DND-41 (cell line): ENCODE results near the gene GPC3.

Experiments
- ATAC-seq: fragments of 200-7000 bp; cut with Tn5 transposase; 3 replicates; pipeline ENCODE4 v1.9.1; 2021; ENCODE audit warnings: low read depth; ENCODE audit not compliant: insufficient read depth
- DNase-seq: peaks from one replicate; pipeline ENCODE4 v3.0.0-alpha.2; 2020
- H2AFZ ChIP-seq: 2 replicates; pipeline ENCODE4 v1.6.0; 2012; ENCODE audit warnings: low read depth, low read length
- H3K27ac ChIP-seq: 2 replicates; pipeline ENCODE4 v1.5.1; 2012; ENCODE audit warnings: low read length, inconsistent platforms
- H3K27me3 ChIP-seq: fragments of 200-600 bp; sonication (generic); 2 replicates; pipeline ENCODE4 v1.6.0; 2012; ENCODE audit warnings: low read length, mild to moderate bottlenecking, inconsistent platforms; ENCODE audit not compliant: insufficient read depth, poor library complexity
- H3K36me3 ChIP-seq: 2 replicates; pipeline ENCODE4 v1.5.1; 2012; ENCODE audit warnings: low read length, inconsistent platforms; ENCODE audit not compliant: insufficient read depth
- H3K4me1 ChIP-seq: 2 replicates; pipeline ENCODE4 v1.5.1; 2012; ENCODE audit warnings: mild to moderate bottlenecking, low read length; ENCODE audit not compliant: insufficient read depth
- H3K4me2 ChIP-seq: 2 replicates; pipeline ENCODE4 v1.6.0; 2012; ENCODE audit warnings: mild to moderate bottlenecking, moderate library complexity, low read length, inconsistent platforms; ENCODE audit not compliant: insufficient read depth
- H3K4me3 ChIP-seq, 2 experiments: fragments of 200-600 bp in 1 of 2; shearing (Covaris generic) in 1 of 2; 2 replicates each; pipeline ENCODE4 v1.5.1; 2012 to 2016; ENCODE audit warnings: inconsistent platforms in 2 of 2, low read length in 2 of 2, mild to moderate bottlenecking in 2 of 2, low read depth in 1 of 2, moderate library complexity in 1 of 2
- H3K79me2 ChIP-seq: 2 replicates; pipeline ENCODE4 v1.6.0; 2012; ENCODE audit warnings: low read length, inconsistent platforms; ENCODE audit not compliant: insufficient read depth
- H3K9ac ChIP-seq: 2 replicates; pipeline ENCODE4 v1.6.0; 2012; ENCODE audit warnings: low read depth, mild to moderate bottlenecking, inconsistent platforms, low read length, moderate library complexity
- H3K9me3 ChIP-seq: 2 replicates; pipeline ENCODE4 v1.5.1; 2012; ENCODE audit warnings: low read length, moderate library complexity, mild to moderate bottlenecking, inconsistent platforms; ENCODE audit not compliant: insufficient read depth, severe bottlenecking
- H4K20me1 ChIP-seq: 2 replicates; pipeline ENCODE4 v1.6.0; 2012; ENCODE audit warnings: low read length; ENCODE audit not compliant: insufficient read depth
- EZH2 ChIP-seq: IDR thresholded peaks from 3 replicates; pipeline ENCODE4 v1.6.1; 2012; ENCODE audit warnings: borderline replicate concordance, low read depth, mild to moderate bottlenecking, moderate library complexity, low read length, inconsistent platforms; ENCODE audit not compliant: severe bottlenecking
- TF ChIP-seq, protein P1 (sequence below): IDR thresholded peaks from 2 replicates; pipeline ENCODE4 v1.5.1; 2012; ENCODE audit warnings: borderline replicate concordance, low read length, moderate library complexity, mild to moderate bottlenecking; ENCODE audit not compliant: poor library complexity, severe bottlenecking; ENCODE audit errors: extremely low read depth

Gene GPC3

GRCh38 chrX:133586443-133586842, 399.0 kb downstream of the GPC3 start:
- Histone ChIP-seq H3K9me3 (no peaks in the 10 kb centered on the region), H4K20me1 (no peaks in the 10 kb centered on the region), H3K4me2 (no peak overlapping the region)

DNA sequence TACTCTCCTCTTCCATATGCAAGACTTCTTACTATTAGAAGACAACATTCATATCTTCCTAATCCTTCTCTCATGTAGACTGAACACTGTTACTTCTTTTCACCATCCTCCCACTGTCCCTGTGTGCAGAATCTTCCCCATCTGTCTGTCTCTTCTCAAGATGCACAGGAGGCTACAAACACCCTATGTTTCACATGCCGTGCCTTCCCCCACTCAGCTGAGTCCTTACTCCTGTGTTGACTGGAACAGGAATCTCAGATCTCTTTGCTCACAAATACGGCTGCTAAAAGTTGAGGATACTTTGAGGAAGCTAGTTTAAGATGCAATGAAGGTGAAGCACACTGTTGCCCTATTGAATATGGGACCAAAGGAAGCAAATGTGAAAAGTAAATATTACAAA, 401.6 kb downstream of the GPC3 start:
- Histone ChIP-seq H4K20me1 (no peaks in the 10 kb centered on the region), H3K36me3 (no peaks in the 10 kb centered on the region), H3K4me2 (no peak overlapping the region), H3K9ac (no peak overlapping the region), H3K79me2 (no peaks in the 10 kb centered on the region), H3K27ac (no peak overlapping the region), H2AFZ (no peak overlapping the region), H3K4me3 (no peak overlapping the region), H3K4me1 (no peaks in the 10 kb centered on the region), H3K9me3 (no peaks in the 10 kb centered on the region), H3K27me3 (no peaks in the 10 kb centered on the region)
- TF ChIP-seq, protein P1, sequence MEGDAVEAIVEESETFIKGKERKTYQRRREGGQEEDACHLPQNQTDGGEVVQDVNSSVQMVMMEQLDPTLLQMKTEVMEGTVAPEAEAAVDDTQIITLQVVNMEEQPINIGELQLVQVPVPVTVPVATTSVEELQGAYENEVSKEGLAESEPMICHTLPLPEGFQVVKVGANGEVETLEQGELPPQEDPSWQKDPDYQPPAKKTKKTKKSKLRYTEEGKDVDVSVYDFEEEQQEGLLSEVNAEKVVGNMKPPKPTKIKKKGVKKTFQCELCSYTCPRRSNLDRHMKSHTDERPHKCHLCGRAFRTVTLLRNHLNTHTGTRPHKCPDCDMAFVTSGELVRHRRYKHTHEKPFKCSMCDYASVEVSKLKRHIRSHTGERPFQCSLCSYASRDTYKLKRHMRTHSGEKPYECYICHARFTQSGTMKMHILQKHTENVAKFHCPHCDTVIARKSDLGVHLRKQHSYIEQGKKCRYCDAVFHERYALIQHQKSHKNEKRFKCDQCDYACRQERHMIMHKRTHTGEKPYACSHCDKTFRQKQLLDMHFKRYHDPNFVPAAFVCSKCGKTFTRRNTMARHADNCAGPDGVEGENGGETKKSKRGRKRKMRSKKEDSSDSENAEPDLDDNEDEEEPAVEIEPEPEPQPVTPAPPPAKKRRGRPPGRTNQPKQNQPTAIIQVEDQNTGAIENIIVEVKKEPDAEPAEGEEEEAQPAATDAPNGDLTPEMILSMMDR, result no peak
- no peak for TF ChIP-seq EZH2
- ATAC-seq (no peak), DNase-seq (no peak)

More at GRCh38 chrX:133586443-133586842, 399.0 kb downstream of the GPC3 start:
- Histone ChIP-seq H3K79me2 (no peaks in the 10 kb centered on the region), H3K27ac (no peak overlapping the region), H3K27me3 (no peaks in the 10 kb centered on the region), H3K4me1 (no peaks in the 10 kb centered on the region), H2AFZ (no peak overlapping the region), H3K4me3 (no peak overlapping the region), H3K36me3 (no peaks in the 10 kb centered on the region), H3K9ac (no peak overlapping the region)
- no peak for ATAC-seq
- TF ChIP-seq, protein P1, result no peak
- no peak for DNase-seq

DNA sequence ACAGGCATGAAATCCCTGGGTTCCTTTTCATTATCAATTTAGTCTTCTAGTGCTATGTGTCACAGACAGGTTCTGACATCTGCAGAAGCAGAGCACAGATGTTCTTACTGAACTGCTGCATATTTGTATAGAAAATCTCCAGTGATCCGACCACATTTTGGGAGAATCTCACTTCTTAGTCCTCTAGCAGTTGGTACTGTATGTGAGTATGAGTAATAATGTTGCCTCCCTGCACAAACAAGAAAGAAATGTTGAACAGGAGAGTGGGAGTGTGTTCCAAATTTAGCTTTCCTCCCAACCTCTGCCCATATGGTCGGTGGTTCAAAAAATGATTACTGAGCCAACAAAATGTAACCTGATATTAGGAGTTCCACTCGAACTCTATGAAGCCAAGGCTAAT, 404.8 kb downstream of the GPC3 start:
- no peak for TF ChIP-seq EZH2
- TF ChIP-seq, protein P1, result no peak
- Histone ChIP-seq H3K4me1 (no peaks in the 10 kb centered on the region), H3K4me3 (no peak overlapping the region), H3K36me3 (no peaks in the 10 kb centered on the region), H4K20me1 (no peaks in the 10 kb centered on the region), H3K79me2 (no peaks in the 10 kb centered on the region), H3K4me2 (no peak overlapping the region), H3K9me3 (no peaks in the 10 kb centered on the region), H3K27me3 (no peaks in the 10 kb centered on the region), H3K9ac (no peak overlapping the region), H3K27ac (no peak overlapping the region), H2AFZ (no peak overlapping the region)
- no peak for DNase-seq
- ATAC-seq, result no peak

DNA sequence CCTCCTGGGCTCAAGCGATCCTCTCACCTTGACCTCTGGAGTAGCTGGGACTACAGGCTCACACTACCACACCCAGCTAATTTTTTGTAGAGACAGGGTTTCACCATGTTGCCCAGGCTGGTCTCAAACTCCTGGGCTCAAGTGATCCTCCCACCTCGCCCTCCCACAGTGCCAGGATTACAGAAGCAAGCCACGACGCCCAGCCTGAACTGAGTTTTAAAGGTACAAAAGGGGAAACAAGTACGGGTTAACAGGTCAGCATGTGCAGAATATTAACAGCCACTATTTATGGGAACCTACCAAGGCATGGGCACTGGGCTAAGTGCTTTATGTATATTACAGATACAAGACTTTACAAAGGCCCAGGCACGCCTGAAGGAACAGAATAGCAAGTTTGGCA, 405.8 kb downstream of the GPC3 start:
- H3K27ac ChIP-seq, result no peak overlapping the region
- H3K79me2 ChIP-seq, result no peaks in the 10 kb centered on the region
- H3K9me3 ChIP-seq, result no peaks in the 10 kb centered on the region
- H3K4me3 ChIP-seq, result no peak overlapping the region
- H3K27me3 ChIP-seq, result no peaks in the 10 kb centered on the region
- H3K4me1 ChIP-seq, result no peaks in the 10 kb centered on the region
- H2AFZ ChIP-seq, result no peak overlapping the region
- DNase-seq, result no peak
- H3K36me3 ChIP-seq, result no peaks in the 10 kb centered on the region
- H3K9ac ChIP-seq, result no peak overlapping the region
- ATAC-seq, result no peak
- H3K4me2 ChIP-seq, result no peak overlapping the region
- H4K20me1 ChIP-seq, result no peaks in the 10 kb centered on the region
- TF ChIP-seq, protein P1, result no peak
- TF ChIP-seq EZH2, result no peak
